A673 (cell line): Measurements from ENCODE around the gene LENG8.

ENCODE experiments used
- CTCF ChIP-seq: fragments of 300-800, 200-600 bp; sonication (generic); conservative IDR thresholded peaks from 2 replicates; pipeline ENCODE4 v1.5.1; 2017; ENCODE audit warnings: low read depth, mild to moderate bottlenecking, antibody characterized with exemption, low read length, moderate library complexity, mixed read lengths
- EZH2 ChIP-seq: fragments of 200-600 bp; sonication (generic); IDR thresholded peaks from 2 replicates; pipeline ENCODE4 v1.6.1; 2017; ENCODE audit warnings: borderline replicate concordance, low read depth, mild to moderate bottlenecking, mixed read lengths, antibody characterized with exemption, low read length; ENCODE audit not compliant: poor library complexity, severe bottlenecking

DNA sequence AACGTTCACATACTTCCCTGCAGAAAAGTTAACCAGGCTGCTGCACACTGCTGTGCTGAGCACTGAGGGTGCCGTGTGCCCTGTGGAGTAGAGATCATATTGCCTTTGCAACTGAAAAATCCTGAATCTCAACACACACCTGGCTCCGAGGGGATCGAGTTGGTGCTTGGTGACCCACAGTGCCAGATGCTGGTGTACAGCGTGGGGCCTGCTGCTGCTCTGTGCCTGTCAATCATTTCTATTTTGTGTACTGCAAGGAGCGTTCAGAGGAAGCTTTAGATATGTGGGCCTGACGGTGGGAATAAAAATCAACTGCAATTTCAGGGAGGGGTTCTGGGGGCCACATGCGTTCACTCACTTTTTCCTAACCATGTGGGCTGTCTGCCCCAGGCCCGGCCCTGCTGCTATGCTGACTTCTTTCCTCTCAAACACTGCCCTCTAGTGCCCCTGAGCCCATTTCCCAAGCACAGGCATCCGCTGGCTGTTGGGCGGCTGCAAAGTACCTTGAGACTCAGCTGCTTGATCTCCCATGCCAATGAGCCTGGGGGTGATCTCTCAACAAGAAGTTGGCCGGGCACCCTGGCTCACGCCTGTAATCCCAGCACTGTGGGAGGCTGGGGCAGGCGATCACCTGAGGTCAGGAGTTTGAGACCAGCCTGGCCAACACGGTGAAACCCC, 9.7 kb upstream of the LENG8 start:
- TF ChIP-seq CTCF (peak; percentile 59), EZH2 (no peak)
